Kidney (tissue), 14 donors: ENCODE data around the gene RHOU. TPM values are rescaled to one million over a fixed set of nuclear protein-coding genes. Genes with fewer than 3 reads are reported as not detected.
A peak's percentile ranks its signal among the peaks of the same experiment; 100 is the strongest.

Source experiments
- DNase-seq, 5 donors: peaks; one replicate each; pipeline ENCODE4 v3.0.0-alpha.2; 2013 to 2020
- FAIRE-seq: peaks from 2 replicates; lab custom pipeline; 2012; peaks lifted over from hg19 to GRCh38; lab: Jason Lieb, UNC
- H3K27ac ChIP-seq, 2 donors: one replicate each; pipeline ENCODE4 v1.7.0; 2013; ENCODE audit warnings: low read depth in 2 of 2, low read length in 2 of 2, inconsistent platforms in 1 of 2
- H3K27me3 ChIP-seq: one replicate; pipeline ENCODE4 v1.7.1; 2013; ENCODE audit warnings: low read length, inconsistent platforms; ENCODE audit not compliant: control insufficient read depth, insufficient read depth
- H3K36me3 ChIP-seq, 3 donors: one replicate each; pipeline versions ENCODE4 v1.7.0 to v1.7.1; 2013; ENCODE audit warnings: low read length in 3 of 3, control low read depth in 1 of 3, inconsistent platforms in 1 of 3; ENCODE audit not compliant: insufficient read depth in 3 of 3, control insufficient read depth in 2 of 3
- H3K4me1 ChIP-seq, 3 donors: one replicate each; pipeline versions ENCODE4 v1.7.0 to v1.7.1; 2013; ENCODE audit warnings: low read length in 3 of 3, inconsistent platforms in 1 of 3, low read depth in 1 of 3; ENCODE audit not compliant: control insufficient read depth in 2 of 3, insufficient read depth in 2 of 3
- H3K4me3 ChIP-seq, 3 donors: one replicate each; pipeline versions ENCODE4 v1.7.0 to v1.8.1; 2013; ENCODE audit warnings: low read length in 3 of 3, control low read depth in 1 of 3, inconsistent platforms in 1 of 3
- H3K9ac ChIP-seq, 3 donors: one replicate each; pipeline versions ENCODE4 v1.7.0 to v1.7.1; 2013; ENCODE audit warnings: low read length in 3 of 3, control low read depth in 1 of 3, inconsistent platforms in 1 of 3
- H3K9me3 ChIP-seq, 3 donors: one replicate each; pipeline versions ENCODE4 v1.7.0 to v1.7.1; 2013; ENCODE audit warnings: low read length in 3 of 3, control low read depth in 1 of 3, inconsistent platforms in 1 of 3; ENCODE audit not compliant: control insufficient read depth in 2 of 3, insufficient read depth in 1 of 3
- intact Hi-C: fragments of 100-400 bp; cut with DNase I; formaldehyde crosslinking; loops from one replicate; pipeline ENCODE4 v1.11.1; 2022
- polyA plus RNA-seq: library from polyadenylated mRNA; stranded (reverse); fragments of 350-450 nt; fragmentation: Illumina TruSeq; extraction: RNeasy Lipid Tissue Mini Kit (QIAGEN cat#74804); gene quantifications from one replicate; pipeline ENCODE4 v1.2.3, GENCODE V29; 2014; ENCODE audit warnings: low read depth, low replicate concordance; ENCODE audit not compliant: insufficient read depth
- total RNA-seq: library from RNA; stranded (reverse); fragmentation: NEBNext Ultra II Directional; extraction: Animal tissue kit (Norgen Biotek cat#: 25700); gene quantifications from one replicate; pipeline ENCODE4 v1.2.1, GENCODE V29; 2021
- TF ChIP-seq, protein P1 (sequence below): IDR thresholded peaks from 3 replicates; pipeline ENCODE4 v1.5.1; 2012; ENCODE audit warnings: mild to moderate bottlenecking, moderate library complexity, borderline replicate concordance; ENCODE audit not compliant: insufficient read depth; ENCODE audit errors: extremely low read depth
- donor health status: control.
- donor health status: control.
- donor health status: control.
- donor health status: control.
- donor health status: control.
- donor health status: DM: yes; HTN: yes; CAD: no.
- donor health status: Normal renal cell carcinoma (clear cell type).

Gene RHOU
- total and polyA plus RNA-seq, 2 donors from 2014 or later, result 4.7 to 22.1 TPM

DNA sequence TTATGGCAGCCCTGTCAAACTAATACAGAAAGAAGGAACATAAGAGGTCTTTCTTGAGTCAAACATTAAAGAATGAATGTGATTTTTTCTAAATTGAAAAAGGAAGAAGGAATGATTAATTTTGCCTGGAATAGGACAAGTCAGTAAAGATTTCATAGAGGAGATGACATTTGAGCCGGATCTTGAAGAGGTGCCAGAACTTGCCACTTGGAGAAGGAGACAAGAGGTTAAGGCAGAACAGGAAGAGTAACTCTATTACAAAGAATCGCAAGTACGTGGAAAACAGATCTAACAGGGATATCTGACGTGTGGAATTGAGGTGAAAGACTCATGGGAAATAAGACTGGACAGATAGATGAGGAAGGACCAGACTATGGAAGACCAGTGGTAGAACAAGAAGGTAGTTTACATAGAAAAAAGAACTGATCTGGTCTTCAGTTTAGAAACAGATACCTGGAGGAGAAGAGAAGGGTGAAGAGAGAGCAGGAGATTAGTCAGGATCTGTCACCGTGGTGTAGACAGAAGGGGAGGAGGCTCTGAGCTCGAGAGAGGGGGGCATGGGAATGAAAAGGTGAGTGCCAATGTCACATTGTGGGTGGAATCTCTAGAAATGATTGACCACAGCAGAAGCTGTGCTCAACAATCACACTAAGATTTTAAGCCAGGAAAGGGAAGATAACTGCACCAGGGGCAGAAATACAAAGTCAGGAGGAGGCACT is 32.5 kb downstream of the RHOU start:
- TF ChIP-seq, protein P1, sequence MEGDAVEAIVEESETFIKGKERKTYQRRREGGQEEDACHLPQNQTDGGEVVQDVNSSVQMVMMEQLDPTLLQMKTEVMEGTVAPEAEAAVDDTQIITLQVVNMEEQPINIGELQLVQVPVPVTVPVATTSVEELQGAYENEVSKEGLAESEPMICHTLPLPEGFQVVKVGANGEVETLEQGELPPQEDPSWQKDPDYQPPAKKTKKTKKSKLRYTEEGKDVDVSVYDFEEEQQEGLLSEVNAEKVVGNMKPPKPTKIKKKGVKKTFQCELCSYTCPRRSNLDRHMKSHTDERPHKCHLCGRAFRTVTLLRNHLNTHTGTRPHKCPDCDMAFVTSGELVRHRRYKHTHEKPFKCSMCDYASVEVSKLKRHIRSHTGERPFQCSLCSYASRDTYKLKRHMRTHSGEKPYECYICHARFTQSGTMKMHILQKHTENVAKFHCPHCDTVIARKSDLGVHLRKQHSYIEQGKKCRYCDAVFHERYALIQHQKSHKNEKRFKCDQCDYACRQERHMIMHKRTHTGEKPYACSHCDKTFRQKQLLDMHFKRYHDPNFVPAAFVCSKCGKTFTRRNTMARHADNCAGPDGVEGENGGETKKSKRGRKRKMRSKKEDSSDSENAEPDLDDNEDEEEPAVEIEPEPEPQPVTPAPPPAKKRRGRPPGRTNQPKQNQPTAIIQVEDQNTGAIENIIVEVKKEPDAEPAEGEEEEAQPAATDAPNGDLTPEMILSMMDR, result no peak
- H3K36me3 ChIP-seq, result no peaks in the 10 kb centered on the region
- H3K9me3 ChIP-seq, result no peaks in the 10 kb centered on the region
- DNase-seq, result peak in 3 of 5 donors; percentile 13 to 45 (median 29)
- H3K27ac ChIP-seq, result no peak overlapping the region
- FAIRE-seq, result no peak
- intact Hi-C loops, result no loop called here
- no peak overlapping the region for H3K4me3 ChIP-seq
- H3K27me3 ChIP-seq, result no peaks in the 10 kb centered on the region
- H3K4me1 ChIP-seq, result peaks cover 0 to 4% (median 3%) of the 10 kb centered on the region in 3 donors
- H3K9ac ChIP-seq, result no peak overlapping the region

DNA sequence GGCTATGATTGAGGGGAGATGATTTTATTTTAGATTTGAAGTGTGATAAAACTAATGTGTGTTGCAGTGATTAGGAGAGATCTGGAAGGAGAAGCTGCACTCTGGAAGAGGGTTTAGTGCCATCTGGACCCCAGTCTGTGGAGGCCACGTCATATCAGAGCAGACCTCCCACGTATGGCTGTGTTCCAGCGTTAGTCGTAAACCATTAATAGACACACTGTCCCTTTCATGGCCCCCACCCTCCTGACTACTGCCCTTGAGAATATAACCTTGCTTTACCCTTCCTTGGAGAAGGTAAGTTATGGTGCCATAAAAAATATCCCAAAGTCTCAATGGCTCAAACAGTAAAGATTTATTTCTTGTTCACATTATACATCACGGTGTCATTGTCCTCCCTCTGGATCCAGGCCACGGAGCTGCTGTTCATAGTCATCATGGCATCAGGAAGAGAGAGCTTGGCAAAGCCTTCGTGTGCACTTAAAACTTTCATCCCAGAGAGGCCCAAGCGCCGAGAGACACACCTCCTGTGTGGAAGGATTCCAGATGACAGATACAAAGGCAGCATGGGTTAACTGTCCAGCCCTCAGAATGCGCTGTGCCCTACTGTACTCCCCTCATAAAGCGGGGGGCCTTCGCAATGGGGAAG is 33.2 kb downstream of the RHOU start:
- no peak for FAIRE-seq
- Histone ChIP-seq H3K4me3 (no peak overlapping the region), H3K27me3 (no peaks in the 10 kb centered on the region), H3K9ac (no peak overlapping the region), H3K27ac (no peak overlapping the region), H3K36me3 (no peaks in the 10 kb centered on the region), H3K9me3 (no peaks in the 10 kb centered on the region), H3K4me1 (peaks cover 0 to 4% (median 3%) of the 10 kb centered on the region in 3 donors)
- intact Hi-C loops, result no loop called here
- DNase-seq, result peak in 1 of 5 donors; percentile 37
- TF ChIP-seq, protein P1, result no peak

DNA sequence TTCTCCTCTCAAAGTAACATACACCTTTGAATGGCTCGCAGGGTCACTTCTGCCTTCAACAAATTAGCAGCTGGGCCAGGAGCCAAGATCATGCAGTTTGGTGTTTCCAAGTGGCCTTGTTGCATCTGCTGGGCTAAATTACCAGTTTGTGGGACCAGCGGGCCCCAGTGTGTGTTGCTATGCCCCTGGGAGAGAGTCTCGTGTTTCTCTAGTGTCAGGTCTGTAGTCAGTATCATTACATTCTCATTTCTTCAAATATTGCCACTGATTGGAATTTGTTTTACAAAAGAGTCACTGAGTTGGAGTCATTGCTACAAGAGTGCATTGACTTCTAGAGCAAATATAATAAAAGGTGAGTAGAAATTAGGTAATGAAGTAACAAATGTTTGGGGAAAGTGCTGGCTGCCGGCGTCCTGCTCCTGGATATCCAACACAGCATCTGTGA is 35.5 kb downstream of the RHOU start:
- intact Hi-C loops, result no loop called here
- no peak for FAIRE-seq

More for the DNA sequence above, 35.5 kb downstream of the RHOU start:
- no peak for DNase-seq
- H3K36me3 ChIP-seq, result no peaks in the 10 kb centered on the region
- H3K4me3 ChIP-seq, result no peak overlapping the region
- no peaks in the 10 kb centered on the region for H3K27me3 ChIP-seq
- H3K4me1 ChIP-seq, result peaks cover 0 to 4% (median 3%) of the 10 kb centered on the region in 3 donors
- H3K9me3 ChIP-seq, result no peaks in the 10 kb centered on the region
- no peak overlapping the region for H3K27ac ChIP-seq
- TF ChIP-seq, protein P1, result no peak
- no peak overlapping the region for H3K9ac ChIP-seq
